BJ (cell line): ENCODE measurements around the gene MPRIP. TPM values are rescaled to one million over a fixed set of nuclear protein-coding genes. Genes with fewer than 3 reads are reported as not detected.

Experiments used
- CTCF ChIA-PET: fragments of 350-600 bp; formaldehyde crosslinking; extraction: SDS; loops from one replicate; lab custom pipeline; 2021; ENCODE audit warnings: antibody characterized with exemption, inconsistent platforms; lab: Yijun Ruan, JAX
- POLR2A ChIA-PET: fragments of 300-600 bp; sonication (Branson Sonifier 250); formaldehyde crosslinking; extraction: SDS; loops from one replicate; lab custom pipeline; 2021; ENCODE audit warnings: antibody characterized with exemption; lab: Charles Lee
- DNase-seq: peaks from one replicate; pipeline ENCODE4 v3.0.0-alpha.2; 2011; ENCODE audit warnings: low read depth
- H3K27me3 ChIP-seq: 2 replicates; pipeline ENCODE4 v1.6.0; 2011; ENCODE audit warnings: low read length; ENCODE audit not compliant: control insufficient read depth, insufficient read depth
- H3K36me3 ChIP-seq: 2 replicates; pipeline ENCODE4 v1.5.1; 2011; ENCODE audit warnings: low read length; ENCODE audit not compliant: control insufficient read depth, insufficient read depth
- H3K4me3 ChIP-seq: 2 replicates; pipeline ENCODE4 v1.5.1; 2011; ENCODE audit warnings: low read depth, mild to moderate bottlenecking, control low read depth, low read length
- CTCF ChIP-seq: IDR thresholded peaks from 2 replicates; pipeline ENCODE4 v1.5.1; 2011; ENCODE audit warnings: low read depth, mild to moderate bottlenecking, control low read depth, inconsistent platforms, low read length, moderate library complexity; ENCODE audit not compliant: insufficient read depth
- polyA plus RNA-seq: library from polyadenylated mRNA; depleted of rRNA; stranded (reverse); fragments of >200 nt; gene quantifications from 2 replicates; pipeline ENCODE4 v1.2.3, GENCODE V29; 2011

Gene MPRIP
- polyA plus RNA-seq, 1 experiment = 149 TPM

- DNase-seq = no peak
- Histone ChIP-seq H3K36me3 (peaks cover 52% of the 10 kb centered on the region), H3K27me3 (no peaks in the 10 kb centered on the region), H3K4me3 (no peak overlapping the region)
- TF ChIP-seq CTCF = no peak
- CTCF ChIA-PET = interaction anchor here (1.0 kb wide), 1 partner anchor 10 kb away, joined by 3 read pairs; no protein-coding TSS in a partner anchor
- POLR2A ChIA-PET = no interaction called here
These were observed 181.5 kb downstream of the MPRIP start for GRCh38 chr17:17223736-17224135.

DNA sequence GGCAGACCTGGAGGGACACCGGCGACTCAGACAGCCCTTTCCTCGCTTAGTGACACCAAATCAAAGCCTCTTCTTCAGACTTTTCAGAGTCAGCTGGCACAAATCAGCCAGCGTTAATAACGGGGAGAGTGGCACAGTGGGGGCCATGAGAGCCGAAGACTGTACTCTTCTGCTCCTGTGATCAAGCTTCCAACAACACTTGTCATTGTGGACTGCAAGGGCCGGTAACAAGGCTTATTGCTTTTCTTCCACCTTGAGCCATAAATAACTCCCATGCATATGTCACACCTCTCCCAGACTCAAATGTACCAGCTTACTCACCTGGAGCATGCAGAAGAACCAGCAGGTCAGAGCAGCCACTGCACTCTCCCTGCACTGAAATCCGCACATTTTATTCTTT, 181.9 kb downstream of the MPRIP start:
- ChIA-PET POLR2A (no interaction called here), CTCF (interaction anchor here (0.8 to 1.0 kb wide), 2 partner anchors 11 to 23 kb away, joined by 3 read pairs; no protein-coding TSS in a partner anchor)
- peaks cover 52% of the 10 kb centered on the region for H3K36me3 ChIP-seq
- DNase-seq = no peak
- no peak overlapping the region for H3K4me3 ChIP-seq
- no peak for TF ChIP-seq CTCF
- H3K27me3 ChIP-seq = no peaks in the 10 kb centered on the region

DNA sequence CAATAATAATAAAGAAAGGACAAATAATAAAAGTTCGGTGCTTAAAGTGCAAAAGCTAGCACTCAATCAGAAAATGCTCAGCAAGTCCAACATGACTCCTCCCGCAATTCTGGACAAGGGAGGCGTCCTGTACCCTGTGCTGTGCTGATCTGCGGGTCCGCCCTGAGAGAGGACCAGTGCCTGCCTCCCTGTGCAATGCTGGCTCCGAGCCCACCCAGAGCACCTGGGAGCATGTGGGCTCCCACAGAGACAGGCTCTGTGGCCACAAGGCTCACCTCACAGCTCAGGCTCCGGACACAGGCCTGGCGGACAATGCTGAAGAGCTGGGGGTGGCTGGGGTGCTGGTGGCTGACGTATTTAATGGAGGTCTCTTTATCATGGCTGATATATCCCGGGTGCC, 183.6 kb downstream of the MPRIP start:
- Histone ChIP-seq H3K27me3 (no peaks in the 10 kb centered on the region), H3K4me3 (no peak overlapping the region), H3K36me3 (peaks cover 52% of the 10 kb centered on the region)
- CTCF ChIA-PET = interaction anchor here (1.0 kb wide), 1 partner anchor 10 kb away, joined by 4 read pairs; no protein-coding TSS in a partner anchor
- POLR2A ChIA-PET = no interaction called here
- no peak for DNase-seq
- no peak for TF ChIP-seq CTCF

- ChIA-PET CTCF (interaction anchor here (1.0 kb wide), 1 partner anchor 9 kb away, joined by 4 read pairs; no protein-coding TSS in a partner anchor), POLR2A (no interaction called here)
- no peak overlapping the region for H3K4me3 ChIP-seq
- peaks cover 50% of the 10 kb centered on the region for H3K36me3 ChIP-seq
- H3K27me3 ChIP-seq = no peaks in the 10 kb centered on the region
- no peak for TF ChIP-seq CTCF
- no peak for DNase-seq
These were observed 184.4 kb downstream of the MPRIP start for GRCh38 chr17:17226451-17227265.

GRCh38 chr17:17227608-17228520, 185.6 kb downstream of the MPRIP start:
- no peak for TF ChIP-seq CTCF
- Histone ChIP-seq H3K4me3 (no peak overlapping the region), H3K36me3 (peaks cover 47% of the 10 kb centered on the region), H3K27me3 (no peaks in the 10 kb centered on the region)
- ChIA-PET CTCF (no interaction called here), POLR2A (no interaction called here)
- no peak for DNase-seq
